ENCODE data around the gene PLCL1.

PLCL1 gene

DNA sequence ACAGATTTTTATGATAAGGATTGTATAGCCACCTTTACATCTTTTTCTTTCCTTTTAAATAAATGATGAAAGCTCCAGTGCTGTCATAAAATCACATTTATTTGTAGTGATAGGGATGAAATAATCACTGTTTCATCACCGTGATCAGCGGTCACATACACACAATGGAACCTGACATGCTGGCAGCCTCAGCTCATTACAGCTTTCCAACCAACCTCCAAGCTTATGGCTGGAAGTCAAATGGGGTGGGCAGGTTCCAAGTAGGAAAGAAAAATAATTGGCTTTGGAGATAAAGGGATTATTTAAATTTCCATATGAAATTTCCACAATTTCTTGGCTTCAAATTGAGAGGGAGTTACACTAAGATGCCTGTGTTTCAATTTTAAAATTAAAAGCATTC is 251.3 kb downstream of the PLCL1 start:
- H3K4me3 ChIP-seq (replicated peaks; ENCODE audit: insufficient read depth, low read length): no peak overlapping the region
- TF ChIP-seq, protein P1, sequence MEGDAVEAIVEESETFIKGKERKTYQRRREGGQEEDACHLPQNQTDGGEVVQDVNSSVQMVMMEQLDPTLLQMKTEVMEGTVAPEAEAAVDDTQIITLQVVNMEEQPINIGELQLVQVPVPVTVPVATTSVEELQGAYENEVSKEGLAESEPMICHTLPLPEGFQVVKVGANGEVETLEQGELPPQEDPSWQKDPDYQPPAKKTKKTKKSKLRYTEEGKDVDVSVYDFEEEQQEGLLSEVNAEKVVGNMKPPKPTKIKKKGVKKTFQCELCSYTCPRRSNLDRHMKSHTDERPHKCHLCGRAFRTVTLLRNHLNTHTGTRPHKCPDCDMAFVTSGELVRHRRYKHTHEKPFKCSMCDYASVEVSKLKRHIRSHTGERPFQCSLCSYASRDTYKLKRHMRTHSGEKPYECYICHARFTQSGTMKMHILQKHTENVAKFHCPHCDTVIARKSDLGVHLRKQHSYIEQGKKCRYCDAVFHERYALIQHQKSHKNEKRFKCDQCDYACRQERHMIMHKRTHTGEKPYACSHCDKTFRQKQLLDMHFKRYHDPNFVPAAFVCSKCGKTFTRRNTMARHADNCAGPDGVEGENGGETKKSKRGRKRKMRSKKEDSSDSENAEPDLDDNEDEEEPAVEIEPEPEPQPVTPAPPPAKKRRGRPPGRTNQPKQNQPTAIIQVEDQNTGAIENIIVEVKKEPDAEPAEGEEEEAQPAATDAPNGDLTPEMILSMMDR (IDR thresholded peaks at IDR 0.05; ENCODE audit: insufficient read depth, low read length): no peak
- TF ChIP-seq, protein P2, sequence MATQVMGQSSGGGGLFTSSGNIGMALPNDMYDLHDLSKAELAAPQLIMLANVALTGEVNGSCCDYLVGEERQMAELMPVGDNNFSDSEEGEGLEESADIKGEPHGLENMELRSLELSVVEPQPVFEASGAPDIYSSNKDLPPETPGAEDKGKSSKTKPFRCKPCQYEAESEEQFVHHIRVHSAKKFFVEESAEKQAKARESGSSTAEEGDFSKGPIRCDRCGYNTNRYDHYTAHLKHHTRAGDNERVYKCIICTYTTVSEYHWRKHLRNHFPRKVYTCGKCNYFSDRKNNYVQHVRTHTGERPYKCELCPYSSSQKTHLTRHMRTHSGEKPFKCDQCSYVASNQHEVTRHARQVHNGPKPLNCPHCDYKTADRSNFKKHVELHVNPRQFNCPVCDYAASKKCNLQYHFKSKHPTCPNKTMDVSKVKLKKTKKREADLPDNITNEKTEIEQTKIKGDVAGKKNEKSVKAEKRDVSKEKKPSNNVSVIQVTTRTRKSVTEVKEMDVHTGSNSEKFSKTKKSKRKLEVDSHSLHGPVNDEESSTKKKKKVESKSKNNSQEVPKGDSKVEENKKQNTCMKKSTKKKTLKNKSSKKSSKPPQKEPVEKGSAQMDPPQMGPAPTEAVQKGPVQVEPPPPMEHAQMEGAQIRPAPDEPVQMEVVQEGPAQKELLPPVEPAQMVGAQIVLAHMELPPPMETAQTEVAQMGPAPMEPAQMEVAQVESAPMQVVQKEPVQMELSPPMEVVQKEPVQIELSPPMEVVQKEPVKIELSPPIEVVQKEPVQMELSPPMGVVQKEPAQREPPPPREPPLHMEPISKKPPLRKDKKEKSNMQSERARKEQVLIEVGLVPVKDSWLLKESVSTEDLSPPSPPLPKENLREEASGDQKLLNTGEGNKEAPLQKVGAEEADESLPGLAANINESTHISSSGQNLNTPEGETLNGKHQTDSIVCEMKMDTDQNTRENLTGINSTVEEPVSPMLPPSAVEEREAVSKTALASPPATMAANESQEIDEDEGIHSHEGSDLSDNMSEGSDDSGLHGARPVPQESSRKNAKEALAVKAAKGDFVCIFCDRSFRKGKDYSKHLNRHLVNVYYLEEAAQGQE (IDR thresholded peaks at IDR 0.05; ENCODE audit: insufficient replicate concordance, low read depth): no peak
- TF ChIP-seq SPI1 (IDR thresholded peaks at IDR 0.05; ENCODE audit: borderline replicate concordance, low read depth) (no peak), GABPA (IDR thresholded peaks at IDR 0.05; ENCODE audit: low read depth) (no peak), POLR2AphosphoS5 (IDR thresholded peaks at IDR 0.05; ENCODE audit: low read depth) (no peak)
- DNase-seq (ENCODE audit: low read depth in 1 of 2, low spot score in 1 of 2): no peak
- no peak overlapping the region for H3K27ac ChIP-seq (replicated peaks)
- no peaks in the 10 kb centered on the region for H3K27me3 ChIP-seq (ENCODE audit: insufficient read depth, poor library complexity, severe bottlenecking)

DNA sequence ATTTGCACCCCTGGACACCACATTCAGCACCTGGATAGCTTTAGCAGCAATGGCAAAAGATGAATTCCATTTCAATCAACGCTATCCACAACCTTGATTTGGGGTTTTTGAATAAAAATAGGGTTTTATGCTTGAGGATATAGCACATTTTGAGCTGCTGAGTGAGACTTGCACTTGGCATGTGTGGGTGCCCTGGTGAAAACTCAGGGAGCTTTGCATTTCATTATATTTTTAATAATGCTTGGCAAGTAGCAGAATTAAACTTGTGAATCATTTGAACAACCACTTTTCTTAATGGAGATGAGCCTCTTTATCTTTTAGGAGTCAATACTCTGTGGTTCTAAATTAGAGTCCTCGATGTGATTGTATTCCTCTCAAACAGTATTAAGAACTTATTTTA is 252.4 kb downstream of the PLCL1 start:
- DNase-seq (ENCODE audit: low read depth in 1 of 2, low spot score in 1 of 2): no peak
- TF ChIP-seq GABPA (IDR thresholded peaks at IDR 0.05; ENCODE audit: low read depth) (no peak), SPI1 (IDR thresholded peaks at IDR 0.05; ENCODE audit: borderline replicate concordance, low read depth) (no peak)
- Histone ChIP-seq H3K27ac (replicated peaks) (no peak overlapping the region), H3K4me3 (replicated peaks; ENCODE audit: insufficient read depth, low read length) (no peak overlapping the region), H3K27me3 (ENCODE audit: insufficient read depth, poor library complexity, severe bottlenecking) (no peaks in the 10 kb centered on the region)

DNA sequence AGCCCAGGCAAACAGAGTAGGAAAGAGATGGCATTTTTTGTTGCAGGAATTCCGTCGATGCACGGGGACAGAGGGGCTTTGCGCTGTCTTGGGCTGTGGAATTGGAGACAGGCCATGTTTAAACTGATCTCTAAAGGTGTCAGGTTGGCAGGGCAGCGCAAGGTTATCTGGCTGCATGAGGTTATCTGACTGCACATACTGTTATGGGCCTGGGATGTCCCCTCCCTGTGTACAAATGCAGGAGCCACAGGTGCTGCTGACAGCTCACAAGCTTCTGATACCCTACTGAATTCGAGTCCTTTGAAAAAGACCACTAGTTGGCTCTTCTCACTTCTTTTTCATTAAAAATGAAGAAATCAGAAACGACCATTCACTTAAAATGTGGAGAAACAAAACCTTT is 255.4 kb downstream of the PLCL1 start:
- Histone ChIP-seq H3K27ac (replicated peaks) (no peak overlapping the region), H3K4me3 (replicated peaks; ENCODE audit: insufficient read depth, low read length) (no peak overlapping the region), H3K27me3 (ENCODE audit: insufficient read depth, poor library complexity, severe bottlenecking) (peaks cover 2% of the 10 kb centered on the region)
- DNase-seq (ENCODE audit: low read depth in 1 of 2, low spot score in 1 of 2): no peak
- TF ChIP-seq GABPA (IDR thresholded peaks at IDR 0.05; ENCODE audit: low read depth): no peak

DNA sequence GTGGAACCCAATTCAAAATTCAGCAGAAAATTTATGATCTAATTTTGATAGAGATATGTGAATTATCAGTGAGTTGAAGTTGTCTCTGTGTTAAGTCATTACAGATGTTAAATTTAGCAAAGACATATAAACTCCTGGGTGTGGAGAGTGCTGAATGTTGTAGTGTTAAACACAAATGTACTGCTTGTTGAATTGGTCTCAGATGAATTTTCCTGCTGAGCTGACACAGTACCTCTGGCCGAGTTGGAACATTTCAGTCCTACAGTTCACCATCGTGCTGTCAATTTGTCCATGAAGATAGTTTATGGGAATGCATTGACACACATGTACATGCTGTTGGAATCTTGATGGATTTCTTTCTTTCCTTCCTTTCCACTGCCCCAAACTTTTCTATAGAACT is 255.9 kb downstream of the PLCL1 start:
- Histone ChIP-seq H3K4me3 (replicated peaks; ENCODE audit: insufficient read depth, low read length) (no peak overlapping the region), H3K27me3 (ENCODE audit: insufficient read depth, poor library complexity, severe bottlenecking) (peaks cover 6% of the 10 kb centered on the region), H3K27ac (replicated peaks) (no peak overlapping the region)
- no peak for DNase-seq (ENCODE audit: low read depth in 1 of 2, low spot score in 1 of 2)
- TF ChIP-seq, protein P2 (IDR thresholded peaks at IDR 0.05; ENCODE audit: insufficient replicate concordance, low read depth): no peak

DNA sequence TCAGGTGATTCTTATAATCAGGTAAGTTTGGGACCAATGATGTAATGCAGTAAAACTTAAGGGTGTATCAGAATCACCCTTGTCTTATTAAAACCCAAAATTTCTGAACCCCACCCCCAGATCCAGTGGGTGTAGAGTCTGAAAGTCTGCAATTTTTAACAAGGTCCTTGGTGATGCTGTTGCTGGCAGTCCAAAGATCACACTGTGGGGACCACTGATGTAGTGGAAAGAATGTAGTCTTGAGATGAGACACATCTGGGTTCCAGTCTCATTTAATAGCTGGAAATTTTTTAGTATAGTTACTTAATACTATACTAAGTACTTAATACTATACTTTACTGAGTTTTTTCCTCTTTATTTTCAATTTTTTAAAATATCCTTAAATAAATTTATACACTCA is 258.4 kb downstream of the PLCL1 start:
- TF ChIP-seq POLR2AphosphoS5 (IDR thresholded peaks at IDR 0.05; ENCODE audit: low read depth): no peak
- TF ChIP-seq, protein P2 (IDR thresholded peaks at IDR 0.05; ENCODE audit: insufficient replicate concordance, low read depth): no peak
- no peak for TF ChIP-seq GABPA (IDR thresholded peaks at IDR 0.05; ENCODE audit: low read depth)
- TF ChIP-seq, protein P1 (IDR thresholded peaks at IDR 0.05; ENCODE audit: insufficient read depth, low read length): no peak
- no peak for TF ChIP-seq SPI1 (IDR thresholded peaks at IDR 0.05; ENCODE audit: borderline replicate concordance, low read depth)
- H3K27me3 ChIP-seq (ENCODE audit: insufficient read depth, poor library complexity, severe bottlenecking): peaks cover 6% of the 10 kb centered on the region
- no peak overlapping the region for H3K27ac ChIP-seq (replicated peaks)
- DNase-seq (ENCODE audit: low read depth in 1 of 2, low spot score in 1 of 2): no peak
- no peak overlapping the region for H3K4me3 ChIP-seq (replicated peaks; ENCODE audit: insufficient read depth, low read length)

All from HL-60 (cell line).